Loucy (cell line): ENCODE results near the gene ART4.

ENCODE experiments used
- H2AFZ ChIP-seq: fragments of 200-600 bp; sonication (generic); 2 replicates; pipeline ENCODE4 v1.6.0; 2016; ENCODE audit warnings: antibody characterized with exemption, mild to moderate bottlenecking, low read length, moderate library complexity
- H3F3A ChIP-seq: fragments of 200-600 bp; 2 replicates; pipeline ENCODE4 v1.6.0; 2016; ENCODE audit warnings: antibody characterized with exemption, low read depth, mild to moderate bottlenecking
- H3K27me3 ChIP-seq: fragments of 200-600 bp; sonication (generic); 2 replicates; pipeline ENCODE4 v1.6.1; 2014; ENCODE audit warnings: low read length, mild to moderate bottlenecking; ENCODE audit not compliant: insufficient read depth, poor library complexity, severe bottlenecking
- H3K36me3 ChIP-seq: fragments of 200-600 bp; sonication (generic); 2 replicates; pipeline ENCODE4 v1.6.1; 2016; ENCODE audit warnings: low read length; ENCODE audit not compliant: insufficient read depth
- H3K4me1 ChIP-seq: fragments of 200-600 bp; sonication (generic); 2 replicates; pipeline ENCODE4 v1.5.1; 2014; ENCODE audit warnings: low read length, mild to moderate bottlenecking; ENCODE audit not compliant: insufficient read depth, poor library complexity, severe bottlenecking
- H3K4me2 ChIP-seq: fragments of 200-600 bp; sonication (generic); 2 replicates; pipeline ENCODE4 v1.6.0; 2014; ENCODE audit warnings: antibody characterized with exemption, low read length, low read depth, mild to moderate bottlenecking; ENCODE audit not compliant: poor library complexity, severe bottlenecking
- H3K4me3 ChIP-seq: fragments of 200-600 bp; sonication (generic); 2 replicates; pipeline ENCODE4 v1.5.1; 2014; ENCODE audit warnings: low read length, mild to moderate bottlenecking, mixed read lengths; ENCODE audit not compliant: poor library complexity, severe bottlenecking
- H3K79me2 ChIP-seq: fragments of 200-600 bp; sonication (generic); 2 replicates; pipeline ENCODE4 v1.6.1; 2014; ENCODE audit warnings: low read length; ENCODE audit not compliant: insufficient read depth
- H3K9ac ChIP-seq: fragments of 200-600 bp; sonication (generic); 2 replicates; pipeline ENCODE4 v1.6.0; 2014; ENCODE audit warnings: mild to moderate bottlenecking, low read depth, low read length, moderate library complexity; ENCODE audit not compliant: poor library complexity, severe bottlenecking
- H3K9me2 ChIP-seq: fragments of 200-600 bp; sonication (generic); replicated peaks from 2 replicates; pipeline ENCODE4 v1.6.1; 2016; ENCODE audit warnings: low read depth, low read length, mixed read lengths
- H3K9me3 ChIP-seq: fragments of 200-600 bp; sonication (generic); 2 replicates; pipeline ENCODE4 v1.6.1; 2014; ENCODE audit warnings: mild to moderate bottlenecking, antibody characterized with exemption, low read length, low read depth; ENCODE audit not compliant: insufficient read depth
- H4K20me1 ChIP-seq: fragments of 200-600 bp; sonication (generic); 2 replicates; pipeline ENCODE4 v1.6.0; 2014; ENCODE audit warnings: antibody characterized with exemption, low read length, mild to moderate bottlenecking; ENCODE audit not compliant: insufficient read depth, poor library complexity, severe bottlenecking
- CTCF ChIP-seq: fragments of 200-600 bp; sonication (generic); conservative IDR thresholded peaks from 2 replicates; pipeline ENCODE4 v1.5.1; 2014; ENCODE audit warnings: mild to moderate bottlenecking, antibody characterized with exemption, low read length
- EZH2phosphoT487 ChIP-seq: fragments of 200-600 bp; IDR thresholded peaks from 2 replicates; pipeline ENCODE4 v1.6.1; 2018; ENCODE audit warnings: antibody characterized with exemption, mild to moderate bottlenecking, moderate library complexity, borderline replicate concordance

The ART4 gene

GRCh38 chr12:14781563-14781962 is 61.8 kb downstream of the ART4 start:
- Histone ChIP-seq H3K9me3 (no peaks in the 10 kb centered on the region), H3K9me2 (no peaks in the 10 kb centered on the region), H3K4me2 (no peak overlapping the region), H3K79me2 (no peaks in the 10 kb centered on the region), H4K20me1 (no peaks in the 10 kb centered on the region), H3K9ac (no peak overlapping the region), H3F3A (no peaks in the 10 kb centered on the region), H3K36me3 (peaks cover 18% of the 10 kb centered on the region), H2AFZ (peak overlapping the region; percentile 35; the same call in 1 of the 2 replicates), H3K27me3 (no peaks in the 10 kb centered on the region), H3K4me1 (peaks cover 11% of the 10 kb centered on the region), H3K4me3 (no peak overlapping the region)
- TF ChIP-seq CTCF (no peak), EZH2phosphoT487 (no peak)

GRCh38 chr12:14780859-14781258 is 62.5 kb downstream of the ART4 start:
- Histone ChIP-seq H3K4me3 (peak overlapping the region; percentile 15), H2AFZ (peak overlapping the region; percentile 82), H3K9ac (peak overlapping the region; percentile 26), H3K27me3 (no peaks in the 10 kb centered on the region), H3K4me2 (peak overlapping the region; percentile 50), H3F3A (no peaks in the 10 kb centered on the region), H3K4me1 (peaks cover 11% of the 10 kb centered on the region), H3K9me3 (no peaks in the 10 kb centered on the region), H4K20me1 (no peaks in the 10 kb centered on the region), H3K36me3 (peaks cover 11% of the 10 kb centered on the region), H3K9me2 (no peaks in the 10 kb centered on the region), H3K79me2 (no peaks in the 10 kb centered on the region)
- TF ChIP-seq EZH2phosphoT487 (no peak), CTCF (no peak)

- Histone ChIP-seq H3K9me3 (no peaks in the 10 kb centered on the region), H3K9me2 (no peaks in the 10 kb centered on the region), H3F3A (no peaks in the 10 kb centered on the region), H3K79me2 (no peaks in the 10 kb centered on the region), H2AFZ (peak overlapping the region; percentile 61), H3K36me3 (peaks cover 1% of the 10 kb centered on the region; the same call in 1 of the 2 replicates), H3K4me3 (no peak overlapping the region), H3K4me1 (peaks cover 11% of the 10 kb centered on the region), H3K27me3 (no peaks in the 10 kb centered on the region), H4K20me1 (no peaks in the 10 kb centered on the region), H3K9ac (no peak overlapping the region), H3K4me2 (no peak overlapping the region)
- TF ChIP-seq EZH2phosphoT487 (no peak), CTCF (no peak)
Observed at GRCh38 chr12:14779834-14780233, 63.5 kb downstream of the ART4 start.
